HK-2 (cell line): Measurements from ENCODE around the gene MYF6.
"Not testable (repeated sequence)": the region's sequence is repeated elsewhere in the genome, so short reads cannot be mapped to it uniquely, and the experiment has no call there.

Experiments
- DNase-seq: peaks from one replicate; pipeline ENCODE4 v3.0.0-alpha.2; 2018; ENCODE audit not compliant: unreplicated experiment

Gene MYF6

GRCh38 chr12:80707126-80707829, at the start of gene MYF6:
Gene MYF6 (plus strand): TSS chr12:80707634. CDS start chr12:80707720, 86 bp downstream.
- DNase-seq = no peak

GRCh38 chr12:80659512-80660063, 47.8 kb upstream of the MYF6 start:
- DNase-seq = no peak

GRCh38 chr12:80662586-80662985, 44.8 kb upstream of the MYF6 start:
- DNase-seq = no peak

GRCh38 chr12:80670214-80670613, 37.2 kb upstream of the MYF6 start:
- no peak for DNase-seq

- not testable (repeated sequence) for DNase-seq
Observed at GRCh38 chr12:80676042-80676636, 31.3 kb upstream of the MYF6 start.

- no peak for DNase-seq
Observed at GRCh38 chr12:80676856-80677255, 30.6 kb upstream of the MYF6 start.

GRCh38 chr12:80677994-80678393, 29.4 kb upstream of the MYF6 start:
- DNase-seq = no peak

GRCh38 chr12:80679346-80680131, 27.9 kb upstream of the MYF6 start:
- DNase-seq = no peak

GRCh38 chr12:80681287-80681686, 26.1 kb upstream of the MYF6 start:
- no peak for DNase-seq

- DNase-seq = no peak
Observed at GRCh38 chr12:80681786-80682185, 25.6 kb upstream of the MYF6 start.

GRCh38 chr12:80684077-80684495, 23.3 kb upstream of the MYF6 start:
- DNase-seq = no peak

GRCh38 chr12:80690090-80690489, 17.3 kb upstream of the MYF6 start:
- no peak for DNase-seq

GRCh38 chr12:80690513-80690912, 16.9 kb upstream of the MYF6 start:
- DNase-seq = no peak

- no peak for DNase-seq
Observed at GRCh38 chr12:80692114-80692513, 15.3 kb upstream of the MYF6 start.

- DNase-seq = no peak
Observed at GRCh38 chr12:80697270-80697887, 10.1 kb upstream of the MYF6 start.

- no peak for DNase-seq
Observed at GRCh38 chr12:80698256-80698655, 9.2 kb upstream of the MYF6 start.

- DNase-seq = no peak
Observed at GRCh38 chr12:80698847-80699542, 8.4 kb upstream of the MYF6 start.

- DNase-seq = no peak
Observed at GRCh38 chr12:80700327-80700726, 7.1 kb upstream of the MYF6 start.

- no peak for DNase-seq
Observed at GRCh38 chr12:80701388-80701787, 6.0 kb upstream of the MYF6 start.

- DNase-seq = peak; percentile 21
Observed at GRCh38 chr12:80702889-80703805, 4.3 kb upstream of the MYF6 start.
